Stimulated activated naive CD8-positive, alpha-beta T cell treated with anti-CD3 and anti-CD28 coated beads, Interleukin-15, amount 100 ng/mL, for 72 hours (primary cell): ENCODE results near the gene FKBP8.
"Not testable (repeated sequence)": the region's sequence is repeated elsewhere in the genome, so short reads cannot be mapped to it uniquely, and the experiment has no call there.

Experiments
- ATAC-seq: fragments of 150-1000 bp; cut with Tn5 transposase; 2 replicates; pipeline ENCODE4 v1.10.0; 2021; ENCODE audit warnings: mild to moderate bottlenecking, moderate library complexity
- DNase-seq, 2 donors: peaks; one replicate each; pipeline ENCODE4 v3.0.0; 2021 to 2022
- H3K27ac Mint-ChIP-seq, 2 donors: one replicate each; pipeline ENCODE4 v1.8.0; 2022; ENCODE audit warnings: mild to moderate bottlenecking in 2 of 2, mixed read lengths in 2 of 2, moderate library complexity in 2 of 2
- H3K27me3 Mint-ChIP-seq: one replicate; pipeline ENCODE4 v1.8.0; 2022; ENCODE audit warnings: mixed read lengths
- H3K4me1 Mint-ChIP-seq: one replicate; pipeline ENCODE4 v1.8.0; 2022; ENCODE audit warnings: mild to moderate bottlenecking, mixed read lengths
- H3K4me3 Mint-ChIP-seq, 2 donors: one replicate each; pipeline ENCODE4 v1.8.0; 2022; ENCODE audit warnings: mild to moderate bottlenecking in 2 of 2, mixed read lengths in 2 of 2, moderate library complexity in 1 of 2
- H3K9me3 Mint-ChIP-seq, 2 donors: one replicate each; pipeline ENCODE4 v1.8.0; 2022; ENCODE audit warnings: mixed read lengths in 2 of 2

The FKBP8 gene

GRCh38 chr19:18571564-18572344 is 28.4 kb upstream of the FKBP8 start, which contains the start of gene UBA52:
Gene UBA52 (plus strand): TSS chr19:18571857. CDS start chr19:18573301, 1,444 bp downstream.
- no peaks in the 10 kb centered on the region for H3K9me3 Mint-ChIP-seq
- DNase-seq, result peak; percentile 99
- H3K27ac Mint-ChIP-seq, result peak within 1 kb of the TSS; percentile 97 to 98
- H3K27me3 Mint-ChIP-seq, result no peaks in the 10 kb centered on the region
- H3K4me1 Mint-ChIP-seq, result peaks cover 45% of the 10 kb centered on the region
- H3K4me3 Mint-ChIP-seq, result peak within 1 kb of the TSS; percentile 73 to 90
- ATAC-seq, result peak; percentile 97

GRCh38 chr19:18568367-18568766 is 25.0 kb upstream of the FKBP8 start:
- ATAC-seq, result no peak
- Mint-ChIP-seq H3K27ac (peak overlapping the region in 1 of 2 donors; percentile 32), H3K27me3 (no peaks in the 10 kb centered on the region), H3K4me1 (peaks cover 23% of the 10 kb centered on the region), H3K4me3 (no peak overlapping the region), H3K9me3 (no peaks in the 10 kb centered on the region)
- no peak for DNase-seq

DNA sequence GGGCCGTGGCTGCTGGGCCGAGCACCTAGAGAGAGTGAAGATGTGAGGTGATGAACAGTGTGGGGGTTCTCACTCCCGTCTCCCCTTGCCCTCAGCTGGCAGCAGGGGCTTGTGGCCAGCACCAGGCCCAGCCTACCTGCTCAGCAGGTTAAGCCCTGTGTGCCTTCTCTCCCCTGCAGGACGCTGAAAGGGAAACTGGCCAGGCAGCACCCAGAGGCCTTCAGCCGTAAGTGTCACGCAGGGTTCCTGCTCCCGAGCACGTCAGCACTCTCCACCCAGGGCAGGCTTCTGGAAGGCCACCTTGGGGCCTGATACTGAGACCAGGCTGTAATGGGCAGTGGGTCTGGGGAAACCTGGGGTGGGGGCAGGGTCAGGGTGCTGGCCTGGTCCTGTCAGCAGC is 23.6 kb upstream of the FKBP8 start:
- Mint-ChIP-seq H3K4me1 (peaks cover 10% of the 10 kb centered on the region), H3K4me3 (no peak overlapping the region), H3K27me3 (no peaks in the 10 kb centered on the region), H3K9me3 (no peaks in the 10 kb centered on the region), H3K27ac (no peak overlapping the region)
- no peak for DNase-seq
- ATAC-seq, result no peak

- no peaks in the 10 kb centered on the region for H3K9me3 Mint-ChIP-seq
- H3K27ac Mint-ChIP-seq, result peak overlapping the region in 1 of 2 donors; percentile 27
- H3K4me3 Mint-ChIP-seq, result no peak overlapping the region
- DNase-seq, result no peak
- no peak for ATAC-seq
- no peaks in the 10 kb centered on the region for H3K27me3 Mint-ChIP-seq
- peaks cover 36% of the 10 kb centered on the region for H3K4me1 Mint-ChIP-seq
Observed at GRCh38 chr19:18562086-18562485, 18.7 kb upstream of the FKBP8 start.

DNA sequence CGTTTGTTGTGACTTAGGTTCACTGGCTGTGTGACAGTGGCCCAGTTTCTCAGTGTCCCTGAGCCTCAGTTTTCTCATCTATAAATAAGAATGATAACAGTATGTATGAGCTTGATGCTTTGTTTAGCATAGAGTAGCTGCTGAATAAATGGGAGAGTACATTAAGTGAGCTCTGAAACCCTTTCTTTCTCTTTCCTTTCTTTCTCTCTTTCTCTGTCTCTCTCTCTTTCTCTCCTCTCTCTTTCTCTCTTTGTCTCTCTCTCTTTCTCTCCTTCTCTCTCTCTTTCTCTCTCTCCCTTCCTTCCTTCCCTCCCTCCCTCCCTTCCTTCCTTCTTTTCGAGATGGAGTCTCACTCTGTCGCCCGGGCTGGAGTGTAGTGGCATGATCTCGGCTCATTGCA is 16.3 kb upstream of the FKBP8 start:
- Mint-ChIP-seq H3K4me3 (peak overlapping the region; percentile 83 to 98), H3K9me3 (no peaks in the 10 kb centered on the region)
- no peak for DNase-seq

GRCh38 chr19:18558604-18559003 is 15.2 kb upstream of the FKBP8 start:
- no peak for DNase-seq
- ATAC-seq, result no peak
- H3K27ac Mint-ChIP-seq, result peak overlapping the region; percentile 98
- H3K27me3 Mint-ChIP-seq, result no peaks in the 10 kb centered on the region
- H3K4me3 Mint-ChIP-seq, result peak overlapping the region; percentile 83 to 98
- H3K4me1 Mint-ChIP-seq, result peaks cover 36% of the 10 kb centered on the region
- H3K9me3 Mint-ChIP-seq, result no peaks in the 10 kb centered on the region

More for the DNA sequence above, 16.3 kb upstream of the FKBP8 start:
- no peaks in the 10 kb centered on the region for H3K27me3 Mint-ChIP-seq
- peaks cover 36% of the 10 kb centered on the region for H3K4me1 Mint-ChIP-seq
- ATAC-seq, result no peak
- peak overlapping the region; percentile 74 to 87 for H3K27ac Mint-ChIP-seq

DNA sequence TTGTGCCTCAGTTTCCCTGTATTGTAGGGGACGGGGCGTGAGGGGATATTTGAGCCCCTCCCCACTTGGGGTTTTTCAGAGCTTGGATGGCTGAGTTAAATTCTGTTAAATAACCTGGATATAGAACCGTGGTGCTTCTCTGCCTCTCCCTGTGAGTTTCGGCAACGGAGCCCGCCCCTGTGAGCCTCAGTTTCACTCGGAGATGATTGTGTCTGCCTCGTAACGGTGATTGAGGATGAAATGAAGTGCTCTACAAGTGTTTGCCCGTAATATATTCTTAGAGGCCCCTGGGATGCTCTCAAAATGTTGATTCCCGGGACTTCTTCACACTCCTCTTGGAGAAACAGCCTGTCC is 14.8 kb upstream of the FKBP8 start:
- Mint-ChIP-seq H3K27me3 (no peaks in the 10 kb centered on the region), H3K4me1 (peaks cover 36% of the 10 kb centered on the region), H3K4me3 (peak overlapping the region; percentile 83 to 98), H3K9me3 (no peaks in the 10 kb centered on the region), H3K27ac (peak overlapping the region; percentile 98)
- no peak for DNase-seq
- ATAC-seq, result no peak

- ATAC-seq, result peak; percentile 99
- H3K27ac Mint-ChIP-seq, result peak within 1 kb of the TSS; percentile 98
Observed at GRCh38 chr19:18557411-18558201, 14.2 kb upstream of the FKBP8 start, which contains the start of gene KXD1. Gene KXD1 (plus strand): TSS chr19:18557870. CDS start chr19:18562057, 4,187 bp downstream.

GRCh38 chr19:18551631-18552030 is 8.3 kb upstream of the FKBP8 start:
- ATAC-seq (no peak), DNase-seq (no peak)
- no peaks in the 10 kb centered on the region for H3K27me3 Mint-ChIP-seq
- no peak overlapping the region for H3K4me3 Mint-ChIP-seq
- H3K27ac Mint-ChIP-seq, result no peak overlapping the region
- H3K9me3 Mint-ChIP-seq, result no peaks in the 10 kb centered on the region
- H3K4me1 Mint-ChIP-seq, result no peaks in the 10 kb centered on the region

More at GRCh38 chr19:18557411-18558201, 14.2 kb upstream of the FKBP8 start, which contains the start of gene KXD1:
- Mint-ChIP-seq H3K27me3 (no peaks in the 10 kb centered on the region), H3K4me3 (peak within 1 kb of the TSS; percentile 83 to 98), H3K4me1 (peaks cover 36% of the 10 kb centered on the region), H3K9me3 (no peaks in the 10 kb centered on the region)
- DNase-seq, result peak; percentile 96 to 98

GRCh38 chr19:18543814-18544475 is 572 bp upstream of the FKBP8 start:
- Mint-ChIP-seq H3K27ac (peak overlapping the region; percentile 98 to 99), H3K4me1 (peaks cover 35% of the 10 kb centered on the region), H3K4me3 (peak overlapping the region; percentile 97), H3K9me3 (no peaks in the 10 kb centered on the region), H3K27me3 (no peaks in the 10 kb centered on the region)
- DNase-seq, result peak; percentile 75 to 84
- ATAC-seq, result peak; percentile 92

GRCh38 chr19:18541992-18542940 is 1.1 kb downstream of the FKBP8 start:
- Mint-ChIP-seq H3K27me3 (no peaks in the 10 kb centered on the region), H3K4me1 (peaks cover 35% of the 10 kb centered on the region), H3K4me3 (peak overlapping the region; percentile 92 to 96), H3K9me3 (no peaks in the 10 kb centered on the region), H3K27ac (peak overlapping the region; percentile 94 to 97)
- ATAC-seq, result no peak
- DNase-seq, result no peak

GRCh38 chr19:18541258-18541991 is 1.9 kb downstream of the FKBP8 start:
- peak overlapping the region in 1 of 2 donors; percentile 52 for H3K27ac Mint-ChIP-seq
- DNase-seq (no peak), ATAC-seq (no peak)
- no peaks in the 10 kb centered on the region for H3K27me3 Mint-ChIP-seq
- peaks cover 35% of the 10 kb centered on the region for H3K4me1 Mint-ChIP-seq
- H3K9me3 Mint-ChIP-seq, result no peaks in the 10 kb centered on the region
- H3K4me3 Mint-ChIP-seq, result no peak overlapping the region

DNA sequence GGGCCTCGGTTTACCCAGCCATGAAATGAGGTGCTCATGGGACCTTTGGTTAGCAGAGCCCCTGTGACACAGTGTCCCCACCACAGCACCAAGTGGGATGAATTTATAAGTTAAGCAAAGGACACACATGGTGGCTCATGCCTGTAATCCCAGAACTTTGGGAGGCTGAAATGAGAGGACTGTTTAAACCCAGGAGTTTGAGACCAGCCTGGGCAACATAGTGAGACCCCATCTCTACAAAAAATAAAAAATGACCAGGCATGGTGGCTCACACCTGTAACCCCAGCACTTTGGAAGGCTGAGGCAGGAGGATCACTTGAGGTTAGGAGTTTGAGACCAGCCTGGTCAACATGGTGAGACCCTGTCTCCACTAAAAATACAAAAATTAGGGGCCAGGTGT is 3.2 kb downstream of the FKBP8 start:
- DNase-seq, H3K27me3 Mint-ChIP-seq, H3K9me3 Mint-ChIP-seq, ATAC-seq, H3K4me3 Mint-ChIP-seq: not testable (repeated sequence)
- peaks cover 32% of the 10 kb centered on the region for H3K4me1 Mint-ChIP-seq
- H3K27ac Mint-ChIP-seq, result peak overlapping the region in 1 of 2 donors; percentile 54

DNA sequence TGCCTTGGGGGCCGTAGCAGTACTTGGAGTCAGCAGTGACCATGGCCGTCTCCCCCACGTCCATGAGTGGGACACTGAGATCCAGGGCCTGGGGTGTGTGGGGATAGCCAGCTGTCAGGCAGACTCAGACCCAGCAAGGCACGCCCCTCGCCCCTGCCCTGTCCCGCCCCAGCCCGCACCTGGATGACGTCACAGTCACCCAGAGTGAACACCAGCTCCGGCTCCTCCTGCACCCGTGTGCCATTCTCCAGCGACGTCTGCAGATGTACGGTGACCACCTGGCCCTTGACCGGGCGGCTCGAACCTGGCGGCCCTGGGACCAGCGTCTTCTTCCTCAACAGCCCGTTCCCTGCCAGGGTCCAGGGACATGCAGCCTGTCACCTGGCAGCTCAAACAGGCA is 4.0 kb downstream of the FKBP8 start:
- Mint-ChIP-seq H3K4me3 (no peak overlapping the region), H3K27me3 (no peaks in the 10 kb centered on the region), H3K4me1 (peaks cover 24% of the 10 kb centered on the region), H3K9me3 (no peaks in the 10 kb centered on the region), H3K27ac (peak overlapping the region in 1 of 2 donors; percentile 91)
- DNase-seq (no peak), ATAC-seq (no peak)
